Brain pericyte (primary cell): ENCODE data around the gene NGRN.

ENCODE experiments used
- DNase-seq: peaks from one replicate; pipeline ENCODE4 v3.0.0-alpha.2; 2012; ENCODE audit warnings: low read depth, low spot score

Gene NGRN

GRCh38 chr15:90265271-90266060, at the start of gene NGRN:
TSS of gene NGRN (plus strand) at chr15:90265672. CDS start at chr15:90265713, 41 bp downstream.
- peak; percentile 63 for DNase-seq

GRCh38 chr15:90217671-90218394, 47.6 kb upstream of the NGRN start:
- no peak for DNase-seq

- no peak for DNase-seq
Observed at GRCh38 chr15:90219421-90220141, 45.9 kb upstream of the NGRN start.

- peak; percentile 40 for DNase-seq
Observed at GRCh38 chr15:90221246-90221900, 44.1 kb upstream of the NGRN start.

- DNase-seq = no peak
Observed at GRCh38 chr15:90222547-90222946, 42.9 kb upstream of the NGRN start.

GRCh38 chr15:90223441-90224165, 41.9 kb upstream of the NGRN start:
- DNase-seq = no peak

- DNase-seq = no peak
Observed at GRCh38 chr15:90225047-90225446, 40.4 kb upstream of the NGRN start.

GRCh38 chr15:90225504-90226234, 39.8 kb upstream of the NGRN start:
- no peak for DNase-seq

GRCh38 chr15:90227336-90227735, 38.1 kb upstream of the NGRN start:
- no peak for DNase-seq

- no peak for DNase-seq
Observed at GRCh38 chr15:90227816-90228772, 37.4 kb upstream of the NGRN start.

GRCh38 chr15:90228960-90229359, 36.5 kb upstream of the NGRN start:
- DNase-seq = no peak

GRCh38 chr15:90230071-90230494, 35.4 kb upstream of the NGRN start:
- DNase-seq = no peak

GRCh38 chr15:90230610-90231009, 34.9 kb upstream of the NGRN start:
- no peak for DNase-seq

GRCh38 chr15:90231028-90232017, 34.1 kb upstream of the NGRN start:
- DNase-seq = no peak

GRCh38 chr15:90232196-90232595, 33.3 kb upstream of the NGRN start:
- no peak for DNase-seq

GRCh38 chr15:90232941-90233386, 32.5 kb upstream of the NGRN start:
- DNase-seq = no peak

- peak; percentile 76 for DNase-seq
Observed at GRCh38 chr15:90233387-90234095, 31.9 kb upstream of the NGRN start, which contains the start of gene CIB1. TSS of gene CIB1 (minus strand) at chr15:90233941. CDS start at chr15:90233885, 56 bp downstream.
